ENCODE measurements around the gene ETV6. TPM values are rescaled to one million over a fixed set of nuclear protein-coding genes. Genes with fewer than 3 reads are reported as not detected.

The ETV6 gene
- total RNA-seq, 1 experiment from 2014 or later: 14.1 TPM

DNA sequence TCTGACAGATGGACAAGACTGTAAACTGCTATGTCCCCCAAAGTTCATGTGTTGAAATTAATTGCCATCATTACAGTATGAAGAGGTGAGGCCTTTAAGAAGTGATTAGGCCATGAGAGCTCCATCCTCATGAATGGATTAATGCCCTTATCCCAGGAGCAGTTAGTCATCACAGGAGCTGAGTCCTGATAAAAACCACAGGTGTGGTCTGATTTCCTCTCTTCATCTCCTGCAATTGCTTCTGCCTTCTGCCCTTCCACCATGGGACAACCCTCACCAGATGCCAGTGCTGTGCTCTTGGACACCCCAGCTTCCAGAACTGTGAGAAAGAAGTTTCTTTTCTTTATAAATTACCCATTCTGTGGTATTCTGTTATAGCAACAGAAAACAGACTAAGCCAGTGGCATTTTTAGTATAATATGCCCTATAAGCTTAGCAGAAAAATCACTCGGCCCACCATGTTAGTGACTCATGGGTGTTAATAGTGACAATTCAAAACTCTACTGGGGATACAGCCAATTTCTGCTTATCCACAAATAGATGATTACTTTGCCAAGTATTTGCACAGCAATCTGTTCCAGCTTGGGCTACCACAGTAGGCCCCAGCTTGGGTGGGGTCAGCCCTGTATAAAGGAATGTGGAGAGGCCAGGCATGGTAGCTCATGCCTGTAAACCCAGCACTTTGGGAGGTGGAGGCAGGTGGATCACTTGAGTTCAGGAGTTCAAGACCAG is 292.3 kb downstream of the ETV6 start:
- BruUV-seq (replicated peaks): no TSS peak
- H3K9me2 ChIP-seq (ENCODE audit: insufficient read depth): no peaks in the 10 kb centered on the region

More for the DNA sequence above, 292.3 kb downstream of the ETV6 start:
- Histone ChIP-seq H3K79me2 (ENCODE audit: insufficient read depth, low read length) (no peaks in the 10 kb centered on the region), H2AFZ (ENCODE audit: low read depth, low read length, poor library complexity, severe bottlenecking) (no peak overlapping the region), H3K9me3 (ENCODE audit: control insufficient read depth in 1 of 2, insufficient read depth in 1 of 2, low read depth in 1 of 2, low read length in 2 of 2) (no peaks in the 10 kb centered on the region), H3K4me3 (replicated peaks in 1 of 2; ENCODE audit: low read depth in 1 of 2, low read length in 2 of 2) (no peak overlapping the region), H3K4me1 (ENCODE audit: control insufficient read depth in 1 of 2, insufficient read depth in 2 of 2, low read length in 2 of 2) (no peaks in the 10 kb centered on the region), H3K27ac (ENCODE audit: low read depth, low read length) (no peak overlapping the region), H3K27me3 (ENCODE audit: insufficient read depth, low read length) (no peaks in the 10 kb centered on the region), H3K9ac (ENCODE audit: low read length) (no peak overlapping the region), H4K20me1 (ENCODE audit: insufficient read depth) (no peaks in the 10 kb centered on the region), H3K4me2 (ENCODE audit: low read length) (no peak overlapping the region), H3K36me3 (ENCODE audit: control insufficient read depth in 1 of 2, insufficient read depth in 2 of 2, low read length in 2 of 2) (no peaks in the 10 kb centered on the region)
- ChIA-PET RAD21 (ENCODE audit: low non-redundant PET in 1 of 2, low total read pairs in 2 of 2, uncharacterized antibody in 2 of 2, unreplicated experiment in 2 of 2) (no interaction called here), POLR2A (no interaction called here), CTCF (no interaction called here)
- TF ChIP-seq, protein P1, sequence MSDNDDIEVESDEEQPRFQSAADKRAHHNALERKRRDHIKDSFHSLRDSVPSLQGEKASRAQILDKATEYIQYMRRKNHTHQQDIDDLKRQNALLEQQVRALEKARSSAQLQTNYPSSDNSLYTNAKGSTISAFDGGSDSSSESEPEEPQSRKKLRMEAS (IDR thresholded peaks at IDR 0.05): no peak
- TF ChIP-seq, protein P2, sequence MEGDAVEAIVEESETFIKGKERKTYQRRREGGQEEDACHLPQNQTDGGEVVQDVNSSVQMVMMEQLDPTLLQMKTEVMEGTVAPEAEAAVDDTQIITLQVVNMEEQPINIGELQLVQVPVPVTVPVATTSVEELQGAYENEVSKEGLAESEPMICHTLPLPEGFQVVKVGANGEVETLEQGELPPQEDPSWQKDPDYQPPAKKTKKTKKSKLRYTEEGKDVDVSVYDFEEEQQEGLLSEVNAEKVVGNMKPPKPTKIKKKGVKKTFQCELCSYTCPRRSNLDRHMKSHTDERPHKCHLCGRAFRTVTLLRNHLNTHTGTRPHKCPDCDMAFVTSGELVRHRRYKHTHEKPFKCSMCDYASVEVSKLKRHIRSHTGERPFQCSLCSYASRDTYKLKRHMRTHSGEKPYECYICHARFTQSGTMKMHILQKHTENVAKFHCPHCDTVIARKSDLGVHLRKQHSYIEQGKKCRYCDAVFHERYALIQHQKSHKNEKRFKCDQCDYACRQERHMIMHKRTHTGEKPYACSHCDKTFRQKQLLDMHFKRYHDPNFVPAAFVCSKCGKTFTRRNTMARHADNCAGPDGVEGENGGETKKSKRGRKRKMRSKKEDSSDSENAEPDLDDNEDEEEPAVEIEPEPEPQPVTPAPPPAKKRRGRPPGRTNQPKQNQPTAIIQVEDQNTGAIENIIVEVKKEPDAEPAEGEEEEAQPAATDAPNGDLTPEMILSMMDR (IDR thresholded peaks at IDR 0.05 in 2 of 3, conservative IDR thresholded peaks at IDR 0.05 in 1 of 3; ENCODE audit: borderline replicate concordance in 1 of 3, insufficient read depth in 1 of 3, low read depth in 2 of 3, low read length in 2 of 3): no peak
- TF ChIP-seq YY1 (IDR thresholded peaks at IDR 0.05; ENCODE audit: extremely low read depth, insufficient replicate concordance, low read depth, low read length) (no peak), CBX3 (IDR thresholded peaks at IDR 0.05; ENCODE audit: low read depth) (no peak), CEBPB (IDR thresholded peaks at IDR 0.05; ENCODE audit: low read depth) (no peak), TCF7L2 (IDR thresholded peaks at IDR 0.05; ENCODE audit: borderline replicate concordance, extremely low read depth, insufficient read depth, insufficient read length) (no peak), EZH2 (IDR thresholded peaks at IDR 0.05) (no peak), ELF1 (IDR thresholded peaks at IDR 0.05; ENCODE audit: borderline replicate concordance, low read depth) (no peak), FOSL1 (IDR thresholded peaks at IDR 0.05; ENCODE audit: low read depth) (no peak), SP1 (IDR thresholded peaks at IDR 0.05; ENCODE audit: low read depth) (no peak), ZNF274 (IDR thresholded peaks at IDR 0.05; ENCODE audit: low read depth, low read length) (no peak), EZH2phosphoT487 (IDR thresholded peaks at IDR 0.05; ENCODE audit: borderline replicate concordance) (no peak), SIN3A (IDR thresholded peaks at IDR 0.05; ENCODE audit: low read depth) (no peak)
- TF ChIP-seq, protein P3, sequence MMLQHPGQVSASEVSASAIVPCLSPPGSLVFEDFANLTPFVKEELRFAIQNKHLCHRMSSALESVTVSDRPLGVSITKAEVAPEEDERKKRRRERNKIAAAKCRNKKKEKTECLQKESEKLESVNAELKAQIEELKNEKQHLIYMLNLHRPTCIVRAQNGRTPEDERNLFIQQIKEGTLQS (IDR thresholded peaks at IDR 0.05): no peak
- TF ChIP-seq, protein P4, sequence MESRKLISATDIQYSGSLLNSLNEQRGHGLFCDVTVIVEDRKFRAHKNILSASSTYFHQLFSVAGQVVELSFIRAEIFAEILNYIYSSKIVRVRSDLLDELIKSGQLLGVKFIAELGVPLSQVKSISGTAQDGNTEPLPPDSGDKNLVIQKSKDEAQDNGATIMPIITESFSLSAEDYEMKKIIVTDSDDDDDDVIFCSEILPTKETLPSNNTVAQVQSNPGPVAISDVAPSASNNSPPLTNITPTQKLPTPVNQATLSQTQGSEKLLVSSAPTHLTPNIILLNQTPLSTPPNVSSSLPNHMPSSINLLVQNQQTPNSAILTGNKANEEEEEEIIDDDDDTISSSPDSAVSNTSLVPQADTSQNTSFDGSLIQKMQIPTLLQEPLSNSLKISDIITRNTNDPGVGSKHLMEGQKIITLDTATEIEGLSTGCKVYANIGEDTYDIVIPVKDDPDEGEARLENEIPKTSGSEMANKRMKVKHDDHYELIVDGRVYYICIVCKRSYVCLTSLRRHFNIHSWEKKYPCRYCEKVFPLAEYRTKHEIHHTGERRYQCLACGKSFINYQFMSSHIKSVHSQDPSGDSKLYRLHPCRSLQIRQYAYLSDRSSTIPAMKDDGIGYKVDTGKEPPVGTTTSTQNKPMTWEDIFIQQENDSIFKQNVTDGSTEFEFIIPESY (IDR thresholded peaks at IDR 0.05; ENCODE audit: extremely low read depth, insufficient replicate concordance, low read length): no peak
- TF ChIP-seq, protein P5, sequence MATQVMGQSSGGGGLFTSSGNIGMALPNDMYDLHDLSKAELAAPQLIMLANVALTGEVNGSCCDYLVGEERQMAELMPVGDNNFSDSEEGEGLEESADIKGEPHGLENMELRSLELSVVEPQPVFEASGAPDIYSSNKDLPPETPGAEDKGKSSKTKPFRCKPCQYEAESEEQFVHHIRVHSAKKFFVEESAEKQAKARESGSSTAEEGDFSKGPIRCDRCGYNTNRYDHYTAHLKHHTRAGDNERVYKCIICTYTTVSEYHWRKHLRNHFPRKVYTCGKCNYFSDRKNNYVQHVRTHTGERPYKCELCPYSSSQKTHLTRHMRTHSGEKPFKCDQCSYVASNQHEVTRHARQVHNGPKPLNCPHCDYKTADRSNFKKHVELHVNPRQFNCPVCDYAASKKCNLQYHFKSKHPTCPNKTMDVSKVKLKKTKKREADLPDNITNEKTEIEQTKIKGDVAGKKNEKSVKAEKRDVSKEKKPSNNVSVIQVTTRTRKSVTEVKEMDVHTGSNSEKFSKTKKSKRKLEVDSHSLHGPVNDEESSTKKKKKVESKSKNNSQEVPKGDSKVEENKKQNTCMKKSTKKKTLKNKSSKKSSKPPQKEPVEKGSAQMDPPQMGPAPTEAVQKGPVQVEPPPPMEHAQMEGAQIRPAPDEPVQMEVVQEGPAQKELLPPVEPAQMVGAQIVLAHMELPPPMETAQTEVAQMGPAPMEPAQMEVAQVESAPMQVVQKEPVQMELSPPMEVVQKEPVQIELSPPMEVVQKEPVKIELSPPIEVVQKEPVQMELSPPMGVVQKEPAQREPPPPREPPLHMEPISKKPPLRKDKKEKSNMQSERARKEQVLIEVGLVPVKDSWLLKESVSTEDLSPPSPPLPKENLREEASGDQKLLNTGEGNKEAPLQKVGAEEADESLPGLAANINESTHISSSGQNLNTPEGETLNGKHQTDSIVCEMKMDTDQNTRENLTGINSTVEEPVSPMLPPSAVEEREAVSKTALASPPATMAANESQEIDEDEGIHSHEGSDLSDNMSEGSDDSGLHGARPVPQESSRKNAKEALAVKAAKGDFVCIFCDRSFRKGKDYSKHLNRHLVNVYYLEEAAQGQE (IDR thresholded peaks at IDR 0.05; ENCODE audit: low read depth): no peak
- ATAC-seq (no peak), DNase-seq (ENCODE audit: low read depth, low spot score) (no peak)
- intact Hi-C loops (cut with micrococcal nuclease): no loop called here
